Sigmoid colon (tissue), 4 donors: ENCODE data around the gene MAP4K4.

Experiments used
- CTCF ChIP-seq, 4 experiments: fragments of 450-650 bp in 3 of 4; fragments of 200-600 bp in 1 of 4; IDR thresholded peaks; one replicate each; pipeline ENCODE4 v1.5.1; 2016 to 2019; ENCODE audit warnings: antibody characterized with exemption in 4 of 4, mild to moderate bottlenecking in 3 of 4, moderate library complexity in 2 of 4
- EP300 ChIP-seq, 4 donors: sonication (generic); formaldehyde crosslinking; IDR thresholded peaks; one replicate each; pipeline ENCODE4 v1.6.1; 2017; ENCODE audit warnings: antibody characterized with exemption in 4 of 4
- POLR2A ChIP-seq, 2 donors: fragments of 450-650 bp; IDR thresholded peaks; one replicate each; pipeline ENCODE4 v1.6.1; 2016; ENCODE audit warnings: antibody characterized with exemption in 2 of 2, mild to moderate bottlenecking in 2 of 2, moderate library complexity in 2 of 2

GRCh38 chr2:101737478-101738255 is 40.2 kb downstream of the MAP4K4 start:
- TF ChIP-seq CTCF (IDR thresholded peaks at IDR 0.05) (no peak), POLR2A (IDR thresholded peaks at IDR 0.05) (no peak), EP300 (IDR thresholded peaks at IDR 0.05) (no peak)
